H9 (cell line): ENCODE data around the gene NR1I2. TPM values are rescaled to one million over a fixed set of nuclear protein-coding genes. Genes with fewer than 3 reads are reported as not detected.

ENCODE experiments used
- DNase-seq: peaks from one replicate; pipeline ENCODE4 v3.0.0-alpha.2; 2017
- H2AFZ ChIP-seq: one replicate; pipeline ENCODE4 v1.6.1; 2013; ENCODE audit warnings: mild to moderate bottlenecking, low read length, control low read depth, moderate library complexity
- H2AK5ac ChIP-seq: 2 replicates; pipeline ENCODE4 v1.6.1; 2013; ENCODE audit warnings: low read length, control low read depth, mixed read lengths; ENCODE audit not compliant: insufficient read length
- H2BK120ac ChIP-seq: one replicate; pipeline ENCODE4 v1.6.1; 2013; ENCODE audit warnings: low read depth, mild to moderate bottlenecking, low read length, control low read depth, inconsistent platforms; ENCODE audit not compliant: poor library complexity, severe bottlenecking
- H2BK12ac ChIP-seq: 2 replicates; pipeline ENCODE4 v1.6.1; 2013; ENCODE audit warnings: low read length, control low read depth, mixed read lengths, low read depth; ENCODE audit not compliant: insufficient read length
- H2BK15ac ChIP-seq: 2 replicates; pipeline ENCODE4 v1.6.1; 2013; ENCODE audit warnings: low read depth, low read length, control low read depth
- H2BK20ac ChIP-seq: one replicate; pipeline ENCODE4 v1.6.1; 2013; ENCODE audit warnings: low read depth, mild to moderate bottlenecking, low read length, control low read depth, inconsistent platforms; ENCODE audit not compliant: poor library complexity, severe bottlenecking
- H2BK5ac ChIP-seq: 2 replicates; pipeline ENCODE4 v1.6.1; 2013; ENCODE audit warnings: low read length, control low read depth, mixed read lengths; ENCODE audit not compliant: insufficient read length
- H3K14ac ChIP-seq: 2 replicates; pipeline ENCODE4 v1.6.1; 2013; ENCODE audit warnings: low read length, control low read depth; ENCODE audit not compliant: insufficient read depth
- H3K18ac ChIP-seq: 2 replicates; pipeline ENCODE4 v1.6.1; 2013; ENCODE audit warnings: low read depth, mild to moderate bottlenecking, mixed read lengths, low read length, control low read depth; ENCODE audit not compliant: insufficient read length
- H3K23ac ChIP-seq: 2 replicates; pipeline ENCODE4 v1.6.1; 2013; ENCODE audit warnings: low read length, control low read depth, mixed read lengths, low read depth; ENCODE audit not compliant: insufficient read length
- H3K23me2 ChIP-seq: 2 replicates; pipeline ENCODE4 v1.6.1; 2013; ENCODE audit warnings: low read depth, mild to moderate bottlenecking, mixed read lengths, low read length, control low read depth; ENCODE audit not compliant: insufficient read length, poor library complexity, severe bottlenecking
- H3K27ac ChIP-seq: 2 replicates; pipeline ENCODE4 v1.5.1; 2013; ENCODE audit warnings: low read length, control low read depth, mixed read lengths, low read depth; ENCODE audit not compliant: insufficient read length
- H3K27me3 ChIP-seq: 2 replicates; pipeline ENCODE4 v1.6.1; 2013; ENCODE audit warnings: low read length, control low read depth, inconsistent platforms; ENCODE audit not compliant: insufficient read depth
- H3K4ac ChIP-seq: 2 replicates; pipeline ENCODE4 v1.6.1; 2013; ENCODE audit warnings: low read depth, mild to moderate bottlenecking, control low read depth, inconsistent platforms, low read length, moderate library complexity
- H3K4me1 ChIP-seq: 2 replicates; pipeline ENCODE4 v1.6.1; 2013; ENCODE audit warnings: low read length, control low read depth, inconsistent platforms; ENCODE audit not compliant: insufficient read depth
- H3K4me2 ChIP-seq: 2 replicates; pipeline ENCODE4 v1.6.1; 2013; ENCODE audit warnings: low read length, control low read depth, mixed read lengths; ENCODE audit not compliant: insufficient read length, insufficient read depth
- H3K56ac ChIP-seq: 2 replicates; pipeline ENCODE4 v1.6.1; 2013; ENCODE audit warnings: low read depth, mild to moderate bottlenecking, mixed read lengths, low read length, control low read depth; ENCODE audit not compliant: insufficient read length
- H3K79me1 ChIP-seq: 2 replicates; pipeline ENCODE4 v1.6.1; 2013; ENCODE audit warnings: low read depth, mild to moderate bottlenecking, moderate library complexity, low read length, control low read depth, inconsistent platforms; ENCODE audit not compliant: insufficient read depth, poor library complexity, severe bottlenecking
- H3K79me2 ChIP-seq: 2 replicates; pipeline ENCODE4 v1.6.1; 2013; ENCODE audit warnings: low read length, control low read depth, inconsistent platforms; ENCODE audit not compliant: insufficient read depth
- H3K9ac ChIP-seq: 2 replicates; pipeline ENCODE4 v1.6.1; 2013; ENCODE audit warnings: low read length, control low read depth, mixed read lengths; ENCODE audit not compliant: insufficient read length; ENCODE audit errors: extremely low read depth
- H3K9me3 ChIP-seq: one replicate; pipeline ENCODE4 v1.6.1; 2013; ENCODE audit warnings: low read depth, low read length, inconsistent platforms; ENCODE audit not compliant: control insufficient read depth
- H3T11ph ChIP-seq: one replicate; pipeline ENCODE4 v1.6.1; 2013; ENCODE audit warnings: mild to moderate bottlenecking, low read length, control low read depth, inconsistent platforms
- H4K20me1 ChIP-seq: one replicate; pipeline ENCODE4 v1.6.1; 2013; ENCODE audit not compliant: control insufficient read depth, insufficient read length, insufficient read depth
- H4K5ac ChIP-seq: 2 replicates; pipeline ENCODE4 v1.6.1; 2013; ENCODE audit warnings: low read depth, mild to moderate bottlenecking, mixed read lengths, low read length, control low read depth; ENCODE audit not compliant: insufficient read length
- H4K8ac ChIP-seq: replicated peaks from 2 replicates; pipeline ENCODE4 v1.6.1; 2013; ENCODE audit warnings: low read length, control low read depth, mixed read lengths, low read depth; ENCODE audit not compliant: insufficient read length
- H4K91ac ChIP-seq: 2 replicates; pipeline ENCODE4 v1.6.1; 2013; ENCODE audit warnings: low read depth, mild to moderate bottlenecking, moderate library complexity, mixed read lengths, low read length, control low read depth; ENCODE audit not compliant: insufficient read length
- H3K27ac Mint-ChIP-seq, 3 experiments: 2 replicates in 2 of 3; 3 replicates in 1 of 3; pipeline ENCODE4 v1.8.0; 2020 to 2021; ENCODE audit warnings: mixed read lengths in 3 of 3, mild to moderate bottlenecking in 1 of 3, moderate library complexity in 1 of 3
- H3K27me3 Mint-ChIP-seq: 2 replicates; pipeline ENCODE4 v1.8.0; 2021; ENCODE audit warnings: low read depth, mild to moderate bottlenecking, moderate library complexity, mixed read lengths
- H3K36me3 Mint-ChIP-seq, 3 experiments: 2 replicates in 2 of 3; 3 replicates in 1 of 3; pipeline ENCODE4 v1.8.0; 2020 to 2021; ENCODE audit warnings: low read depth in 3 of 3, mixed read lengths in 3 of 3; ENCODE audit not compliant: insufficient read depth in 1 of 3
- H3K4me1 Mint-ChIP-seq, 2 experiments: 2 replicates each; pipeline ENCODE4 v1.8.0; 2020; ENCODE audit warnings: mixed read lengths in 2 of 2
- H3K4me3 Mint-ChIP-seq, 2 experiments: 2 replicates in 1 of 2; 3 replicates in 1 of 2; pipeline ENCODE4 v1.8.0; 2020 to 2021; ENCODE audit warnings: mild to moderate bottlenecking in 2 of 2, mixed read lengths in 2 of 2, moderate library complexity in 1 of 2
- H3K9me3 Mint-ChIP-seq, 2 experiments: 2 replicates in 1 of 2; 3 replicates in 1 of 2; pipeline ENCODE4 v1.8.0; 2020; ENCODE audit warnings: mild to moderate bottlenecking in 2 of 2, mixed read lengths in 2 of 2, moderate library complexity in 1 of 2
- CTCF ChIP-seq: fragments of 200-600 bp; sonication (generic); conservative IDR thresholded peaks from 3 replicates; pipeline ENCODE4 v1.8.0; 2021; ENCODE audit warnings: antibody characterized with exemption, mild to moderate bottlenecking
- WGBS: extraction: QIAGEN DNeasy Blood & Tissue Kit; methylation state at CpG from one replicate; pipeline ENCODE4 v1.1.7; 2013; ENCODE audit warnings: missing lambda C conversion rate, low lambda C conversion rate, mixed read lengths; ENCODE audit not compliant: insufficient read length; ENCODE audit errors: extremely low coverage; 5-methylcytosine and 5-hydroxymethylcytosine counted together
- total RNA-seq: library from RNA; stranded (reverse); gene quantifications from 2 replicates; pipeline ENCODE4 v1.2.1, GENCODE V29; 2021

Gene NR1I2
- total RNA-seq, 1 experiment from 2014 or later, result not detected

- H3K23me2 ChIP-seq, result no peaks in the 10 kb centered on the region
- no peaks in the 10 kb centered on the region for H3K79me1 ChIP-seq
- H3K27ac ChIP-seq, result no peak overlapping the region
- no peak overlapping the region for H2BK15ac ChIP-seq
- Mint-ChIP-seq H3K27me3 (no peaks in the 10 kb centered on the region), H3K27ac (no peak overlapping the region), H3K36me3 (peaks cover 41 to 67% (median 67%) of the 10 kb centered on the region in 3 experiments), H3K4me3 (no peak overlapping the region), H3K4me1 (no peaks in the 10 kb centered on the region), H3K9me3 (peaks cover 12 to 16% of the 10 kb centered on the region in 2 experiments; a peak in 4 of 5 replicates)
- no peak overlapping the region for H4K5ac ChIP-seq
- no peak overlapping the region for H2BK120ac ChIP-seq
- H2BK12ac ChIP-seq, result no peak overlapping the region
- no CpG with 5 or more reads among the region's 2 CpGs for WGBS
- no peaks in the 10 kb centered on the region for H3K4me1 ChIP-seq
- no peaks in the 10 kb centered on the region for H4K20me1 ChIP-seq
- no peak overlapping the region for H3K23ac ChIP-seq
- no peak for TF ChIP-seq CTCF
- H3K27me3 ChIP-seq, result no peaks in the 10 kb centered on the region
- no peaks in the 10 kb centered on the region for H3K79me2 ChIP-seq
- no peak overlapping the region for H3T11ph ChIP-seq
- H4K91ac ChIP-seq, result no peak overlapping the region
- no peak overlapping the region for H3K9ac ChIP-seq
- DNase-seq, result no peak
- H4K8ac ChIP-seq, result no peak overlapping the region
- H2BK5ac ChIP-seq, result no peak overlapping the region
- no peak overlapping the region for H3K4ac ChIP-seq
- H2AK5ac ChIP-seq, result no peak overlapping the region
- H3K9me3 ChIP-seq, result no peaks in the 10 kb centered on the region
- H3K56ac ChIP-seq, result no peak overlapping the region
- no peak overlapping the region for H3K18ac ChIP-seq
- no peak overlapping the region for H2AFZ ChIP-seq
- H2BK20ac ChIP-seq, result no peak overlapping the region
- H3K14ac ChIP-seq, result no peak overlapping the region
- H3K4me2 ChIP-seq, result no peak overlapping the region
These were observed 77.1 kb downstream of the NR1I2 start for GRCh38 chr3:119858957-119859356.
